Cerebellar nuclear complex (tissue), 1 donor: ENCODE results near the gene IFRD1.

Experiments used
- DNase-seq, 2 experiments: peaks; one replicate each; lab custom pipeline; 2025; lab: John Stamatoyannopoulos, UW

Gene IFRD1

GRCh38 chr7:112487457-112488263 lies 37.4 kb downstream of the IFRD1 start:
- DNase-seq, result no peak

- DNase-seq, result no peak
Observed at GRCh38 chr7:112488264-112488552, 37.9 kb downstream of the IFRD1 start.

GRCh38 chr7:112492186-112492585 lies 41.9 kb downstream of the IFRD1 start:
- DNase-seq, result no peak

GRCh38 chr7:112494656-112495055 lies 44.4 kb downstream of the IFRD1 start:
- no peak for DNase-seq

GRCh38 chr7:112495156-112495788 lies 45.0 kb downstream of the IFRD1 start:
- DNase-seq, result no peak

GRCh38 chr7:112495810-112496462 lies 45.7 kb downstream of the IFRD1 start:
- peak in 1 of 2 experiments; percentile 43 for DNase-seq

- DNase-seq, result no peak
Observed at GRCh38 chr7:112497481-112497880, 47.2 kb downstream of the IFRD1 start.

GRCh38 chr7:112500619-112501018 lies 50.4 kb downstream of the IFRD1 start:
- DNase-seq, result no peak

- DNase-seq, result no peak
Observed at GRCh38 chr7:112501801-112502503, 51.7 kb downstream of the IFRD1 start.

- no peak for DNase-seq
Observed at GRCh38 chr7:112502700-112503099, 52.4 kb downstream of the IFRD1 start.

GRCh38 chr7:112503361-112503972 lies 53.2 kb downstream of the IFRD1 start:
- no peak for DNase-seq

- no peak for DNase-seq
Observed at GRCh38 chr7:112504093-112504695, 53.9 kb downstream of the IFRD1 start.

- no peak for DNase-seq
Observed at GRCh38 chr7:112505495-112505894, 55.2 kb downstream of the IFRD1 start.

- DNase-seq, result no peak
Observed at GRCh38 chr7:112508404-112508803, 58.1 kb downstream of the IFRD1 start.

GRCh38 chr7:112509402-112509801 lies 59.1 kb downstream of the IFRD1 start:
- DNase-seq, result no peak

- DNase-seq, result no peak
Observed at GRCh38 chr7:112510001-112510742, 59.9 kb downstream of the IFRD1 start.

GRCh38 chr7:112510743-112511110 lies 60.5 kb downstream of the IFRD1 start:
- no peak for DNase-seq

GRCh38 chr7:112511451-112512202 lies 61.4 kb downstream of the IFRD1 start:
- DNase-seq, result peak in 1 of 2 experiments; percentile 5

GRCh38 chr7:112512451-112513210 lies 62.4 kb downstream of the IFRD1 start:
- DNase-seq, result no peak

- no peak for DNase-seq
Observed at GRCh38 chr7:112515989-112516388, 65.7 kb downstream of the IFRD1 start.
